Heart right ventricle (tissue), 16 donors: ENCODE measurements around the gene EIF1. TPM values are rescaled to one million over a fixed set of nuclear protein-coding genes. Genes with fewer than 3 reads are reported as not detected.
"Not testable (repeated sequence)": the region's sequence is repeated elsewhere in the genome, so short reads cannot be mapped to it uniquely, and the experiment has no call there.

ENCODE experiments used
- ATAC-seq, 8 donors: fragments of 200-7000 bp; cut with Tn5 transposase; one replicate each; pipeline ENCODE4 v1.9.1; 2020; ENCODE audit warnings: mild to moderate bottlenecking in 8 of 8, moderate library complexity in 8 of 8, moderate number of reproducible peaks in 1 of 8
- DNase-seq, 2 donors: peaks; one replicate each; pipeline ENCODE4 v3.0.0-alpha.2; 2020
- H3K27ac ChIP-seq, 10 donors: fragments of 200-600 bp; sonication (generic) in 2 of 10; one replicate each; pipeline versions ENCODE4 v1.5.0 to v1.8.0; 2020 to 2022; ENCODE audit warnings: mild to moderate bottlenecking in 3 of 10
- H3K27me3 ChIP-seq, 7 donors: fragments of 200-600 bp; one replicate each; pipeline ENCODE4 v1.8.0; 2021 to 2022; ENCODE audit warnings: mild to moderate bottlenecking in 2 of 7
- H3K36me3 ChIP-seq, 9 donors: fragments of 200-600 bp; sonication (generic) in 1 of 9; one replicate each; pipeline versions ENCODE4 v1.5.0 to v1.8.0; 2020 to 2022; ENCODE audit warnings: mild to moderate bottlenecking in 2 of 9
- H3K4me1 ChIP-seq, 9 donors: fragments of 200-600 bp; sonication (generic) in 1 of 9; one replicate each; pipeline versions ENCODE4 v1.5.0 to v1.8.0; 2020 to 2022; ENCODE audit warnings: mild to moderate bottlenecking in 4 of 9
- H3K4me3 ChIP-seq, 10 donors: fragments of 200-600 bp; sonication (generic) in 2 of 10; one replicate each; pipeline versions ENCODE4 v1.5.0 to v1.8.0; 2020 to 2022; ENCODE audit warnings: mild to moderate bottlenecking in 7 of 10, moderate library complexity in 2 of 10
- H3K9me3 ChIP-seq, 11 donors: fragments of 200-600 bp in 10 of 11; sonication (generic) in 2 of 11; one replicate each; pipeline versions ENCODE4 v1.5.0 to v1.8.0; 2013 to 2022; ENCODE audit warnings: mild to moderate bottlenecking in 2 of 11, control low read depth in 1 of 11, moderate library complexity in 1 of 11
- CTCF ChIP-seq, 9 donors: fragments of 200-600 bp; sonication (generic) in 2 of 9; IDR thresholded peaks; one replicate each; pipeline versions ENCODE4 v1.5.0 to v1.8.0; 2021 to 2022; ENCODE audit warnings: antibody characterized with exemption in 9 of 9, mild to moderate bottlenecking in 5 of 9, moderate library complexity in 1 of 9
- WGBS, 2 donors: extraction: QIAGEN DNeasy Blood & Tissue Kit; methylation state at CpG; one replicate each; pipeline ENCODE4 v1.1.7; 2013; ENCODE audit warnings: inconsistent platforms in 1 of 2; 5-methylcytosine and 5-hydroxymethylcytosine counted together
- intact Hi-C, 10 donors: fragments of 100-400 bp; cut with DNase I; formaldehyde crosslinking; loops; one replicate each; pipeline versions ENCODE4 v1.11.1 to v1.14.2; 2022
- polyA plus RNA-seq, 2 donors: library from polyadenylated mRNA; stranded (reverse); fragments of 200-250 nt; gene quantifications; one replicate each; pipeline ENCODE4 v1.2.3, GENCODE V29; 2013
- total RNA-seq, 10 donors: library from RNA; stranded (reverse); fragmentation: NEBNext Ultra II Directional in 3 of 10; extraction: Animal tissue kit (Norgen Biotek cat#: 25700) in 3 of 10; gene quantifications; one replicate each; pipeline versions ENCODE4 v1.2.1 to v1.2.4, GENCODE V29; 2021 to 2023
- donor health status: Arrhythmogenic right ventricular cardiomyopathy.
- donor health status: ischemic (EF 13 %, LVEDD 7.1; RV severe dilation, severe dysfunction).
- donor health status: healthy with polysubstance abuse.
- donor health status: DM: no; HTN: yes; CAD: no.
- donor health status: DM: no; HTN: no; CAD: no.
- donor health status: ischemic (EF 25% LVEDD 6.9; RV normal size, moderate dysfunction).
- donor health status: ischemic (EF 25% LVEDD 5.7; RV mildly dilated, moderate dysfunction).
- donor health status: healthy.
- donor health status: DM: yes; HTN: yes; CAD: no.
- donor health status: Ischemic cardiomyopathy.
- donor health status: ischemic (EF 35%, LVEDD 5.7; RV mildly dilated, moderate dysfunction).
- donor health status: nonischemic (EF 11% LVEDD 7.7; RV severe dilation, severe dysfunction).
- donor health status: DM: yes; HTN: yes; CAD: no.
- donor health status: PGD.
- donor health status: ischemic (EF 29% LVEDD 5.4; RV normal size, mild dysfunction).
- donor health status: nonischemic (EF 23%, LVEDD 6.1; RV moderate dilation, normal function).

Gene EIF1
- total and polyA plus RNA-seq, 12 donors, result 551 to 1,330 (median 1,272) TPM

GRCh38 chr17:41672153-41672552 is 16.5 kb upstream of the EIF1 start:
- ATAC-seq, result no peak
- Histone ChIP-seq H3K4me1 (peaks cover 0 to 40% (median 2%) of the 10 kb centered on the region in 9 donors), H3K27ac (no peak overlapping the region), H3K36me3 (no peaks in the 10 kb centered on the region), H3K9me3 (no peaks in the 10 kb centered on the region), H3K27me3 (no peaks in the 10 kb centered on the region), H3K4me3 (no peak overlapping the region)
- intact Hi-C loops, result no loop called here
- DNase-seq, result no peak
- 94 to 96% methylated on average over 7 of the region's 7 CpGs for WGBS, 2 donors
- no peak for TF ChIP-seq CTCF (IDR thresholded peaks at IDR 0.05)

GRCh38 chr17:41675157-41676057 is 13.3 kb upstream of the EIF1 start:
- H3K4me3 ChIP-seq, H3K27me3 ChIP-seq, ATAC-seq, H3K36me3 ChIP-seq, H3K9me3 ChIP-seq, DNase-seq, intact Hi-C loops: not testable (repeated sequence)
- Histone ChIP-seq H3K27ac (peak overlapping the region in 1 of 10 donors; percentile 21), H3K4me1 (peaks cover 0 to 50% (median 5%) of the 10 kb centered on the region in 9 donors)
- 87 to 88% methylated on average over 7 of the region's 7 CpGs for WGBS, 2 donors

- H3K4me3 ChIP-seq, result no peak overlapping the region
- intact Hi-C loops, result no loop called here
- WGBS, 2 donors, result 90 to 91% methylated on average over 3 of the region's 3 CpGs
- ATAC-seq (no peak), DNase-seq (no peak)
- H3K9me3 ChIP-seq, result no peaks in the 10 kb centered on the region
- no peak for TF ChIP-seq CTCF (IDR thresholded peaks at IDR 0.05)
- peaks cover 0 to 50% (median 5%) of the 10 kb centered on the region in 9 donors for H3K4me1 ChIP-seq
- H3K27ac ChIP-seq, result peak overlapping the region in 1 of 10 donors; percentile 21
- no peaks in the 10 kb centered on the region for H3K36me3 ChIP-seq
- no peaks in the 10 kb centered on the region for H3K27me3 ChIP-seq
Measured at GRCh38 chr17:41676058-41676419, 12.6 kb upstream of the EIF1 start.

- peak overlapping the region in 9 of 10 donors; percentile 69 to 87 (median 79) for H3K27ac ChIP-seq
- 92 to 93% methylated on average over 2 of the region's 2 CpGs for WGBS, 2 donors
- no peaks in the 10 kb centered on the region for H3K36me3 ChIP-seq
- intact Hi-C loops, result no loop called here
- no peaks in the 10 kb centered on the region for H3K27me3 ChIP-seq
- ATAC-seq, result peak in 7 of 8 donors; percentile 22 to 62 (median 34)
- TF ChIP-seq CTCF (IDR thresholded peaks at IDR 0.05), result no peak
- DNase-seq, result no peak
- H3K9me3 ChIP-seq, result no peaks in the 10 kb centered on the region
- peak overlapping the region in 8 of 10 donors; percentile 8 to 48 (median 34) for H3K4me3 ChIP-seq
- H3K4me1 ChIP-seq, result peaks cover 0 to 42% (median 5%) of the 10 kb centered on the region in 9 donors
Measured at GRCh38 chr17:41678411-41678906, 10.2 kb upstream of the EIF1 start.
